Activated CD4-positive, alpha-beta memory T cell treated with anti-CD3 and anti-CD28 coated beads, Interleukin-2, amount 10 ng/mL, durations not matched to agents 7 days and 5 days (primary cell): ENCODE measurements around the gene VEPH1. TPM values are rescaled to one million over a fixed set of nuclear protein-coding genes. Genes with fewer than 3 reads are reported as not detected.

Experiments
- CTCF ChIA-PET: fragments of 350-600 bp; sonication (Branson Sonifier 250); formaldehyde crosslinking; loops from one replicate; lab custom pipeline; 2021; ENCODE audit warnings: antibody characterized with exemption, inconsistent platforms; lab: Charles Lee
- POLR2A ChIA-PET: fragments of 350-600 bp; sonication (Branson Sonifier 250); formaldehyde crosslinking; loops from one replicate; lab custom pipeline; 2021; ENCODE audit warnings: antibody characterized with exemption; lab: Charles Lee
- DNase-seq: peaks from one replicate; pipeline ENCODE4 v3.0.0-alpha.2; 2020
- H3K27ac Mint-ChIP-seq: one replicate; pipeline ENCODE4 v1.8.0; 2021; ENCODE audit warnings: mild to moderate bottlenecking, mixed read lengths
- H3K27me3 Mint-ChIP-seq: one replicate; pipeline ENCODE4 v1.8.0; 2021; ENCODE audit warnings: mixed read lengths
- H3K36me3 Mint-ChIP-seq: one replicate; pipeline ENCODE4 v1.8.0; 2021; ENCODE audit warnings: low read depth, mixed read lengths
- H3K4me1 Mint-ChIP-seq: one replicate; pipeline ENCODE4 v1.8.0; 2021; ENCODE audit warnings: mixed read lengths
- H3K4me3 Mint-ChIP-seq: one replicate; pipeline ENCODE4 v1.8.0; 2021; ENCODE audit warnings: mild to moderate bottlenecking, mixed read lengths
- H3K9me3 Mint-ChIP-seq: one replicate; pipeline ENCODE4 v1.8.0; 2021; ENCODE audit warnings: mixed read lengths
- total RNA-seq, 2 experiments: library from RNA; stranded (reverse); gene quantifications; one replicate each; pipeline ENCODE4 v1.2.3, GENCODE V29; 2021

Gene VEPH1
- total RNA-seq, 2 experiments from 2014 or later = not detected

- Mint-ChIP-seq H3K9me3 (no peaks in the 10 kb centered on the region), H3K4me1 (no peaks in the 10 kb centered on the region), H3K36me3 (no peaks in the 10 kb centered on the region), H3K27ac (no peak overlapping the region), H3K27me3 (peaks cover 4% of the 10 kb centered on the region), H3K4me3 (no peak overlapping the region)
- DNase-seq = no peak
- ChIA-PET CTCF (no interaction called here), POLR2A (no interaction called here)
These were observed 201.5 kb downstream of the VEPH1 start for GRCh38 chr3:157301755-157302154.

DNA sequence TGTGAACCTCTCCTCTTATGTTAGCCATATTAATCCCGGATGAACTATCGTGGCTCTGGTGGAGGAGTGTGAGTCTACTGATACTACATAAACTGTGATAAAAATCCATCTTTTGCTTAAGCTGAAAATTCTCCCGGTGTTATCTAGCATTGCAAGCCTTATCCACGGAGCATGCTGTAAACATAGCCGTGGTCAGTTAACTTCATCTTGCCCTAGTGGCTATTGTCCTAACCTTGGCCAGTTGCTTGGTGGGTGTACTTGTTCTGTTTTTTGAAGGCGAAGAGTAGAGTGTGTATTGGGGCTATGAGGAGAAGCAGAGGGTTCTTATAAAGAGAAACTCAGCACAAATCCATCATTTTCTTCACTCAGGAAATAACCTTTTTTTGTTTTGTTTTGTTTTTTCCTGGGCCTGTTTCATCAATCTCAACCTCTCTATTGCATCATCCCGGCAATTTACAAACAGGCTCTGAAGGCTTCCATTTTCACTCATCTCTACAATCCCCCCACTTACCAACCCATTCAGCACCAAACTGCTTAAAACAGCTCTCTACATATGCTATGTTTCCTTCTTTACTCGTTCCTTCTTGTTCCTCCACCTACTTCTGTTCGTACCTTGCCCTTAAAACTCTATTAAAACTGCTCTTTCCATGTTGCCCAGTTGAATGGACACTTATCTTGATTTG, 202.1 kb downstream of the VEPH1 start:
- Mint-ChIP-seq H3K4me1 (no peaks in the 10 kb centered on the region), H3K9me3 (no peaks in the 10 kb centered on the region), H3K36me3 (no peaks in the 10 kb centered on the region), H3K4me3 (no peak overlapping the region), H3K27me3 (peaks cover 4% of the 10 kb centered on the region), H3K27ac (no peak overlapping the region)
- ChIA-PET POLR2A (no interaction called here), CTCF (no interaction called here)
- DNase-seq = no peak

DNA sequence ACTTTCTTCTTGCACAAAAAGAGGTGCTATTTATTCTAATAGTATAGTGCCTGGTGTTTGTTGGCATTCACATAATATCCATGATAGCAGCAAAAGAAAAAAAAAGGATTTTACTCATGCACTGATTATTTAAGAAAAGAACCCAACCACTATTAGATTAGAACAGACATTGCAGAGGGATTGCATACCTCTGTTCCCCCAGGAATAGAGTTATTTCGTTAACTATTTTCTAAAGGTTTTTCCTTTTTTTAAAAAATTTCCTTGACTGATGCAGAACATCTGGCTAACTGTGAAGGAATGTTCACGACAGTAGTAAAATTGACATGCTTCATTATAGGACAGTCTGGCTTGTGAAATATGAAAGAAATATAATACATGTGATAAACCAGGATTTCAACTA, 203.1 kb downstream of the VEPH1 start:
- no peak overlapping the region for H3K27ac Mint-ChIP-seq

GRCh38 chr3:157297328-157297915, 205.8 kb downstream of the VEPH1 start:
- POLR2A ChIA-PET = no interaction called here
- no peak for DNase-seq
- CTCF ChIA-PET = no interaction called here
- H3K36me3 Mint-ChIP-seq = no peaks in the 10 kb centered on the region
- H3K4me3 Mint-ChIP-seq = no peak overlapping the region
- no peaks in the 10 kb centered on the region for H3K4me1 Mint-ChIP-seq
- H3K27ac Mint-ChIP-seq = no peak overlapping the region
- H3K9me3 Mint-ChIP-seq = no peaks in the 10 kb centered on the region
- peaks cover 10% of the 10 kb centered on the region for H3K27me3 Mint-ChIP-seq

More for the DNA sequence above, 203.1 kb downstream of the VEPH1 start:
- Mint-ChIP-seq H3K27me3 (peaks cover 7% of the 10 kb centered on the region), H3K4me1 (no peaks in the 10 kb centered on the region), H3K9me3 (no peaks in the 10 kb centered on the region), H3K36me3 (no peaks in the 10 kb centered on the region), H3K4me3 (no peak overlapping the region)
- ChIA-PET CTCF (no interaction called here), POLR2A (no interaction called here)
- DNase-seq = no peak

DNA sequence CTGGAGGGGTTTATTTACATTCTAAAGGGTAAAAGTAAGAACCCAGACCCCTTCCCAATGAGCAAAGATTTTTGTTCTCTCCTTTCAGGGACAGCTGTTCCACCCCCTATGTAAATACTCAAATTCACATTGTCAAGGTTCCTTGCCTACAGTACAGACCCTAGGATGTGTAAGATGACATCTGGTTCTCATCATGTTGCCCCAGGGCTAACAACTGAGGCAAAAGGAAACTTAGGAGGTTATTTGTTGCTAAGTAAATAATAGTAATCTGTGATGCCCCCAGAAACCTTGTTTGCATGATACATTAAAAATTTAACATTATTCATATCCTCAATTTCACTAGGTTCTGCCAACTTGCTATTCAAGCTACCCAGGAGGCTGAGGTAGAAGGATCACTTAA, 208.3 kb downstream of the VEPH1 start:
- peaks cover 10% of the 10 kb centered on the region for H3K27me3 Mint-ChIP-seq
- no peaks in the 10 kb centered on the region for H3K36me3 Mint-ChIP-seq
- CTCF ChIA-PET = no interaction called here
- H3K9me3 Mint-ChIP-seq = no peaks in the 10 kb centered on the region
- H3K4me1 Mint-ChIP-seq = no peaks in the 10 kb centered on the region
- no peak for DNase-seq
- no peak overlapping the region for H3K27ac Mint-ChIP-seq
- POLR2A ChIA-PET = no interaction called here
- H3K4me3 Mint-ChIP-seq = no peak overlapping the region

GRCh38 chr3:157294491-157294890, 208.7 kb downstream of the VEPH1 start:
- ChIA-PET CTCF (no interaction called here), POLR2A (no interaction called here)
- no peaks in the 10 kb centered on the region for H3K36me3 Mint-ChIP-seq
- H3K27ac Mint-ChIP-seq = no peak overlapping the region
- H3K27me3 Mint-ChIP-seq = peaks cover 10% of the 10 kb centered on the region
- no peak for DNase-seq
- H3K4me1 Mint-ChIP-seq = no peaks in the 10 kb centered on the region
- no peaks in the 10 kb centered on the region for H3K9me3 Mint-ChIP-seq
- no peak overlapping the region for H3K4me3 Mint-ChIP-seq

GRCh38 chr3:157290766-157291165, 212.4 kb downstream of the VEPH1 start:
- Mint-ChIP-seq H3K27ac (no peak overlapping the region), H3K4me3 (no peak overlapping the region), H3K27me3 (peaks cover 4% of the 10 kb centered on the region), H3K36me3 (no peaks in the 10 kb centered on the region), H3K4me1 (no peaks in the 10 kb centered on the region), H3K9me3 (no peaks in the 10 kb centered on the region)
- DNase-seq = no peak
- POLR2A ChIA-PET = no interaction called here
- CTCF ChIA-PET = no interaction called here

DNA sequence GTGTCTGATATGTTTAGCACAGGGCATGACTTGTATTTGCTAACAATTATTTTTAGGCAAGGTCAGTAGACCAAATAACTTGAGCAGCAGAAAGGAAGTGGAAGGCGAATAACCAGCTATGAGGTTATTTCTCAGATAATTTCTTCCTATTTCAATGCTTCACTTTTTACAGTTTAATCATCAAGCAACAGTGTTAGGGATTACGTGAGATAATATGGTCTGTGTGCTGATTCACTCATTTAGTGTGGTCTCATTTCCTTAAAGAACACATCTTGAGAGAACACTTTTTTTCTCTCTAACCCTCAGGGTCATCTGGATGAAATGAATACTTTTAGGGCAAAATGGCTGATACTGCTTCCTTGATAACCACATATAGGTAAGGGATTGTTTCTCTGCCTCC, 217.2 kb downstream of the VEPH1 start:
- no peaks in the 10 kb centered on the region for H3K9me3 Mint-ChIP-seq
- POLR2A ChIA-PET = no interaction called here

DNA sequence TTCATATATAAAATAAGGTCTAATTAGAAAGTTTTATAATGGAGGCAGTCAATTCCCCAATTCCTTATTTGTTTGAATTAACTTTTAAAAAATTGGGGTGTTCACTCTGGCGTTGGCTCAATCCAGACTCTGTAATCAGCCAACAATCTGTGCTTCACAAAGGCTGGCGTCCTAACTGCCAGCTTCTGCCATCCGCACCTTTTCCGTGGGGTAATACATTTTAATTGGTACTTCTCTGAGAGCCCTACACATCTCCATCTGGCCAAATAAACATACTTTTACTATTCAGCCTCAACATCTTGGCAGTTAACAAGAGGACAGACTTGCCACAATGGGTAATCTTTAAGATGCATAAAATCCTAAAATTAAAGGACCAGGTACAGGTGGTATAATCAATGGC, 218.1 kb downstream of the VEPH1 start:
- H3K4me1 Mint-ChIP-seq = no peaks in the 10 kb centered on the region
- no peaks in the 10 kb centered on the region for H3K27me3 Mint-ChIP-seq
- DNase-seq = no peak
- no peaks in the 10 kb centered on the region for H3K36me3 Mint-ChIP-seq
- CTCF ChIA-PET = no interaction called here
- POLR2A ChIA-PET = no interaction called here
- no peak overlapping the region for H3K4me3 Mint-ChIP-seq
- no peaks in the 10 kb centered on the region for H3K9me3 Mint-ChIP-seq
- no peak overlapping the region for H3K27ac Mint-ChIP-seq

More for the DNA sequence above, 217.2 kb downstream of the VEPH1 start:
- DNase-seq = no peak
- Mint-ChIP-seq H3K4me3 (no peak overlapping the region), H3K27ac (no peak overlapping the region), H3K4me1 (no peaks in the 10 kb centered on the region), H3K36me3 (no peaks in the 10 kb centered on the region), H3K27me3 (no peaks in the 10 kb centered on the region)
- CTCF ChIA-PET = no interaction called here

- Mint-ChIP-seq H3K36me3 (no peaks in the 10 kb centered on the region), H3K4me3 (no peak overlapping the region), H3K9me3 (no peaks in the 10 kb centered on the region), H3K27ac (no peak overlapping the region), H3K27me3 (no peaks in the 10 kb centered on the region), H3K4me1 (no peaks in the 10 kb centered on the region)
- ChIA-PET CTCF (no interaction called here), POLR2A (no interaction called here)
- DNase-seq = no peak
These were observed 218.5 kb downstream of the VEPH1 start for GRCh38 chr3:157284688-157285087.

- Mint-ChIP-seq H3K4me3 (no peak overlapping the region), H3K27ac (no peak overlapping the region), H3K4me1 (no peaks in the 10 kb centered on the region), H3K27me3 (no peaks in the 10 kb centered on the region), H3K9me3 (no peaks in the 10 kb centered on the region), H3K36me3 (no peaks in the 10 kb centered on the region)
- ChIA-PET CTCF (interaction anchor here (1.0 kb wide), 1 partner anchor 43 kb away, joined by 3 read pairs; no protein-coding TSS in a partner anchor), POLR2A (no interaction called here)
- no peak for DNase-seq
These were observed 220.7 kb downstream of the VEPH1 start for GRCh38 chr3:157282261-157283191.

- H3K27me3 Mint-ChIP-seq = no peaks in the 10 kb centered on the region
- CTCF ChIA-PET = no interaction called here
These were observed 222.4 kb downstream of the VEPH1 start for GRCh38 chr3:157280786-157281185.

GRCh38 chr3:157280354-157280753, 222.9 kb downstream of the VEPH1 start:
- no peaks in the 10 kb centered on the region for H3K27me3 Mint-ChIP-seq
- H3K27ac Mint-ChIP-seq = no peak overlapping the region
- no peaks in the 10 kb centered on the region for H3K36me3 Mint-ChIP-seq
- H3K4me1 Mint-ChIP-seq = no peaks in the 10 kb centered on the region
- no peaks in the 10 kb centered on the region for H3K9me3 Mint-ChIP-seq
- no peak for DNase-seq
- no peak overlapping the region for H3K4me3 Mint-ChIP-seq
- ChIA-PET POLR2A (no interaction called here), CTCF (no interaction called here)

More at GRCh38 chr3:157280786-157281185, 222.4 kb downstream of the VEPH1 start:
- Mint-ChIP-seq H3K4me3 (no peak overlapping the region), H3K27ac (no peak overlapping the region), H3K36me3 (no peaks in the 10 kb centered on the region), H3K4me1 (no peaks in the 10 kb centered on the region), H3K9me3 (no peaks in the 10 kb centered on the region)
- POLR2A ChIA-PET = no interaction called here
- no peak for DNase-seq
